Measurements from ENCODE around the gene ITIH4.

DNA sequence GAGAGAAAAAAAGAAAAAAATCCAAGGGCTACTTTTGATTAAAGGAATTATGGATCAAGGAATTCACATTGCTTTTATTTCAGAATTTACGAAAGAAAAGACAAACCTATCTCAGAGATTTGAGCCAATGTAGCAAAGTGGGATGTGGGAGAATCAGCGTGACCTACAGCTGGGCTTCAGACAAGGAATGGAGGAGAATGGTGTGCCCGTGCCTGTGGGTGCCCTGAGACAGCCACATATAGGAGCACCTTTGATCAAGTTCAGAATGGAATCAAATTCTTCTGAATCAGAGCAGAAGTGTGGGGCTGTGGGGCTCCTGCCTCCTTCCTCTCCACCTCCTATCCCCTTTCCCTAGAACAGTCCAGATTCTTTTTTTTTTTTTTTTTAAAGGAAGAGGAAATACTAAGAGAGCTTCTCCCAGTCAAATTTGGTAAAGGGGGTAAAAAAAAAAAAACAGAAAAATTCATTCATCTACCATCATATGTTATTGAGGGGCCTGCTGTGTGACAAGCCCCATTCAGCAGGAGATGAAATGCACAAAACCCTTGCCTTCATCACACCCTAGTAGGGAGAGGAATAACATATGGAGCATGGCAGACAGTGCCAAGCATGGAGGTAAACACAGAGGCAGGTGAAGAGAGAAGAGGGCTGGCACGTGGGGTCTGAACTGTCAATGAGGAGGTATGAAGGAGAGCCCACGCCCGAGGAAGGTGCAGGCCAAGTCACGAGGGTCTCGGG is 29.4 kb upstream of the ITIH4 start:
- no peak for TF ChIP-seq GATA3 (IDR thresholded peaks at IDR 0.05; ENCODE audit: low read depth, low read length)
- no peak for TF ChIP-seq GATA2 (IDR thresholded peaks at IDR 0.05; ENCODE audit: low read depth, low read length)

Data from SH-SY5Y (cell line).